Measurements from ENCODE around the gene CENPC. TPM values are rescaled to one million over a fixed set of nuclear protein-coding genes. Genes with fewer than 3 reads are reported as not detected.

The CENPC gene
- total RNA-seq, 4 donors from 2014 or later = 31.9 to 66.7 (median 42.3) TPM

GRCh38 chr4:67566335-67566734 is 21.0 kb upstream of the CENPC start:
- H3K36me3 ChIP-seq = no peaks in the 10 kb centered on the region
- no peak for TF ChIP-seq POLR2A (IDR thresholded peaks at IDR 0.05)
- TF ChIP-seq, protein P1, sequence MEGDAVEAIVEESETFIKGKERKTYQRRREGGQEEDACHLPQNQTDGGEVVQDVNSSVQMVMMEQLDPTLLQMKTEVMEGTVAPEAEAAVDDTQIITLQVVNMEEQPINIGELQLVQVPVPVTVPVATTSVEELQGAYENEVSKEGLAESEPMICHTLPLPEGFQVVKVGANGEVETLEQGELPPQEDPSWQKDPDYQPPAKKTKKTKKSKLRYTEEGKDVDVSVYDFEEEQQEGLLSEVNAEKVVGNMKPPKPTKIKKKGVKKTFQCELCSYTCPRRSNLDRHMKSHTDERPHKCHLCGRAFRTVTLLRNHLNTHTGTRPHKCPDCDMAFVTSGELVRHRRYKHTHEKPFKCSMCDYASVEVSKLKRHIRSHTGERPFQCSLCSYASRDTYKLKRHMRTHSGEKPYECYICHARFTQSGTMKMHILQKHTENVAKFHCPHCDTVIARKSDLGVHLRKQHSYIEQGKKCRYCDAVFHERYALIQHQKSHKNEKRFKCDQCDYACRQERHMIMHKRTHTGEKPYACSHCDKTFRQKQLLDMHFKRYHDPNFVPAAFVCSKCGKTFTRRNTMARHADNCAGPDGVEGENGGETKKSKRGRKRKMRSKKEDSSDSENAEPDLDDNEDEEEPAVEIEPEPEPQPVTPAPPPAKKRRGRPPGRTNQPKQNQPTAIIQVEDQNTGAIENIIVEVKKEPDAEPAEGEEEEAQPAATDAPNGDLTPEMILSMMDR (IDR thresholded peaks at IDR 0.05) = no peak
- no peak for TF ChIP-seq EP300 (IDR thresholded peaks at IDR 0.05)
- 98 to 100% methylated on average over 3 of the region's 3 CpGs for WGBS, 2 donors

GRCh38 chr4:67565284-67565683 is 20.0 kb upstream of the CENPC start:
- Histone ChIP-seq H3K4me1 (no peaks in the 10 kb centered on the region), H3K9me3 (no peaks in the 10 kb centered on the region), H3K27me3 (no peaks in the 10 kb centered on the region), H3K36me3 (no peaks in the 10 kb centered on the region), H3K4me3 (no peak overlapping the region), H3K27ac (no peak overlapping the region)
- no peak for DNase-seq (ENCODE audit: low spot score in 2 of 2)
- TF ChIP-seq POLR2A (IDR thresholded peaks at IDR 0.05) (no peak), EP300 (IDR thresholded peaks at IDR 0.05) (no peak)
- TF ChIP-seq, protein P1 (IDR thresholded peaks at IDR 0.05) = no peak

More at GRCh38 chr4:67566335-67566734, 21.0 kb upstream of the CENPC start:
- Histone ChIP-seq H3K4me3 (no peak overlapping the region), H3K27me3 (no peaks in the 10 kb centered on the region), H3K4me1 (no peaks in the 10 kb centered on the region), H3K9me3 (no peaks in the 10 kb centered on the region), H3K27ac (no peak overlapping the region)
- no peak for DNase-seq (ENCODE audit: low spot score in 2 of 2)

DNA sequence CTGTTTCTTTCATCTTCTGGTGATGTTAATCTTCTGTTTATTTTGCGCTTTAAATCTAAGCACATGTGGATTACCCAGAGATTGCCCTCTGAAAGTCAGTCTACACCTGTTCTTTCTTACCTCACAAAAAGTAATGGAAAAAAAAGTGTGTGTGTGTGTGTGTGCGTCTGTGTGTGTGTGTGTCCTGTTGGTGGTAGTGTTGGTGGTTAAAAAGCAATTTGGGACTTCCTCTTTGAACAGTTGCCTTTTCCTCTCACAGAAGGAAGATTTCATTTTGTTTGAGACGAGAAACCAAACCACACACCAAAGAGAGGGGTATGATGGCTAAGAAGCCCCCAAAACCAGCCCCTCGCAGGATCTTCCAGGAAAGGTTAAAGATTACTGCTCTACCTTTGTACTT is 13.2 kb upstream of the CENPC start, which contains the start of gene STAP1:
Gene STAP1 (plus strand): TSS at position 235 of the 400 bp plus-strand sequence. CDS start 83 bp downstream, at position 318.
- no peaks in the 10 kb centered on the region for H3K36me3 ChIP-seq
- 75 to 80% methylated on average over 4 of the region's 4 CpGs for WGBS, 2 donors
- TF ChIP-seq, protein P1 (IDR thresholded peaks at IDR 0.05) = no peak
- no peak for TF ChIP-seq POLR2A (IDR thresholded peaks at IDR 0.05)
- no peak for TF ChIP-seq EP300 (IDR thresholded peaks at IDR 0.05)
- no peaks in the 10 kb centered on the region for H3K4me1 ChIP-seq
- DNase-seq (ENCODE audit: low spot score in 2 of 2) = no peak
- H3K4me3 ChIP-seq = peak within 1 kb of the TSS in 1 of 4 donors; percentile 31
- H3K27ac ChIP-seq = no peak within 1 kb of the TSS
- no peaks in the 10 kb centered on the region for H3K9me3 ChIP-seq
- no peaks in the 10 kb centered on the region for H3K27me3 ChIP-seq

GRCh38 chr4:67556436-67556835 is 11.1 kb upstream of the CENPC start:
- TF ChIP-seq POLR2A (IDR thresholded peaks at IDR 0.05) = no peak
- no peak for TF ChIP-seq EP300 (IDR thresholded peaks at IDR 0.05)
- TF ChIP-seq, protein P1 (IDR thresholded peaks at IDR 0.05) = no peak
- Histone ChIP-seq H3K27ac (no peak overlapping the region), H3K4me3 (no peak overlapping the region)

DNA sequence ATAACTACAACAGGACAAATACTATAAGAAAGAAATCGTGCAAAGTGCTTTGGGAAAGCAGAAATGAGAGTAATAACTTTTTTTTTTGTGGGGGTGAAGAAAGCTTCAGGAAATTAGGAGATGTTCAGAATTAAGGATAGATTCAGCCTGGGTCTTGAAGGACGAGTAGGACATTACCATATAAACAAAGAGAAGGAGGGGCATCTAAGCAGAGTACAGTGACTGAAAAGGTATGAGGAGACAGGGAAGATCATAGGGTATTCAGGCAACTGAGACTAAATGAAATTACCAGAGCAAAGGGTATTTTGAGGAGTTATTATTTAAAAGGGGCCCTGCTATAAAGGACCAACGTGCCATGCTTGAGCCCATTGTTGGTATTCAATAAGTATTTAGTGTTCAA is 10.1 kb upstream of the CENPC start:
- Histone ChIP-seq H3K4me3 (no peak overlapping the region), H3K4me1 (no peaks in the 10 kb centered on the region), H3K9me3 (no peaks in the 10 kb centered on the region), H3K36me3 (no peaks in the 10 kb centered on the region), H3K27me3 (no peaks in the 10 kb centered on the region), H3K27ac (no peak overlapping the region)
- WGBS, 2 donors = 78 to 84% methylated on average over 3 of the region's 3 CpGs
- no peak for TF ChIP-seq POLR2A (IDR thresholded peaks at IDR 0.05)
- no peak for TF ChIP-seq EP300 (IDR thresholded peaks at IDR 0.05)
- TF ChIP-seq, protein P1 (IDR thresholded peaks at IDR 0.05) = no peak
- no peak for DNase-seq (ENCODE audit: low spot score in 2 of 2)

More at GRCh38 chr4:67556436-67556835, 11.1 kb upstream of the CENPC start:
- no peaks in the 10 kb centered on the region for H3K27me3 ChIP-seq
- H3K36me3 ChIP-seq = no peaks in the 10 kb centered on the region
- no peak for DNase-seq (ENCODE audit: low spot score in 2 of 2)
- H3K4me1 ChIP-seq = no peaks in the 10 kb centered on the region
- 36 to 52% methylated on average over 2 of the region's 2 CpGs for WGBS, 2 donors
- no peaks in the 10 kb centered on the region for H3K9me3 ChIP-seq

All from tibial nerve (tissue), 4 donors.